H1 (cell line): Measurements from ENCODE around the gene MGLL. TPM values are rescaled to one million over a fixed set of nuclear protein-coding genes. Genes with fewer than 3 reads are reported as not detected.

Experiments used
- CTCF ChIA-PET: fragments of 300-600 bp; sonication (Branson Sonifier 250); formaldehyde crosslinking; loops from one replicate; lab custom pipeline; 2021; ENCODE audit not compliant: partially characterized antibody; lab: Charles Lee
- POLR2A ChIA-PET: fragments of 300-600 bp; sonication (Branson Sonifier 250); formaldehyde crosslinking; loops from one replicate; lab custom pipeline; 2021; ENCODE audit warnings: inconsistent platforms; ENCODE audit not compliant: partially characterized antibody; lab: Charles Lee
- DNase-seq, 2 experiments: peaks; one replicate each; pipeline versions ENCODE4 v3.0.0 to v3.0.0-alpha.2; 2010 to 2022; ENCODE audit warnings: low spot score in 2 of 2, low read depth in 1 of 2, mixed read lengths in 1 of 2
- FAIRE-seq: peaks from 2 replicates; lab custom pipeline; 2011; peaks lifted over from hg19 to GRCh38; lab: Jason Lieb, UNC
- H2AFZ ChIP-seq: 2 replicates; pipeline ENCODE4 v1.8.1; 2012; ENCODE audit warnings: low read length, inconsistent platforms
- H2AK5ac ChIP-seq: 2 replicates; pipeline ENCODE4 v1.6.1; 2013; ENCODE audit warnings: low read depth, low read length
- H2BK120ac ChIP-seq: replicated peaks from 2 replicates; pipeline ENCODE3; 2013; ENCODE audit warnings: low read depth, low read length, inconsistent platforms
- H2BK12ac ChIP-seq: 2 replicates; pipeline ENCODE4 v1.6.1; 2013; ENCODE audit warnings: low read depth, low read length
- H2BK15ac ChIP-seq: 2 replicates; pipeline ENCODE4 v1.6.1; 2013; ENCODE audit warnings: low read length
- H2BK20ac ChIP-seq: 2 replicates; pipeline ENCODE4 v1.6.1; 2013; ENCODE audit warnings: low read length
- H2BK5ac ChIP-seq: 2 replicates; pipeline ENCODE4 v1.6.1; 2013; ENCODE audit warnings: low read depth, low read length
- H3K14ac ChIP-seq: 2 replicates; pipeline ENCODE4 v1.6.1; 2013; ENCODE audit warnings: inconsistent platforms; ENCODE audit not compliant: insufficient read length
- H3K18ac ChIP-seq: 2 replicates; pipeline ENCODE4 v1.6.1; 2013; ENCODE audit warnings: low read length; ENCODE audit errors: extremely low read depth
- H3K23ac ChIP-seq: 2 replicates; pipeline ENCODE4 v1.6.1; 2013; ENCODE audit warnings: inconsistent platforms; ENCODE audit not compliant: insufficient read length
- H3K23me2 ChIP-seq: 2 replicates; pipeline ENCODE4 v1.6.1; 2013; ENCODE audit warnings: low read depth, low read length
- H3K27ac ChIP-seq: 2 replicates; pipeline ENCODE4 v1.6.1; 2011; ENCODE audit warnings: low read depth, low read length, inconsistent platforms
- H3K27me3 ChIP-seq, 4 experiments: replicated peaks in 1 of 4; 1 replicate in 1 of 4; 2 replicates in 3 of 4; pipeline versions ENCODE4 v1.6.1 to v1.8.1; 2011 to 2013; ENCODE audit warnings: low read length in 3 of 4, mild to moderate bottlenecking in 3 of 4, inconsistent platforms in 2 of 4, mixed read lengths in 2 of 4, moderate library complexity in 1 of 4; ENCODE audit not compliant: control insufficient read depth in 3 of 4, insufficient read depth in 3 of 4; ENCODE audit errors: extremely low read depth in 1 of 4
- H3K36me3 ChIP-seq, 4 experiments: 2 replicates each; pipeline versions ENCODE4 v1.6.1 to v1.8.1; 2011 to 2013; ENCODE audit warnings: mild to moderate bottlenecking in 4 of 4, low read length in 3 of 4, moderate library complexity in 2 of 4, control low read depth in 1 of 4, inconsistent platforms in 1 of 4; ENCODE audit not compliant: insufficient read depth in 4 of 4, control insufficient read depth in 2 of 4
- H3K4ac ChIP-seq: replicated peaks from 2 replicates; pipeline ENCODE3; 2013; ENCODE audit warnings: low read length, low read depth, mixed read lengths, inconsistent platforms; ENCODE audit not compliant: insufficient read length
- H3K4me1 ChIP-seq, 4 experiments: replicated peaks in 1 of 4; 1 replicate in 1 of 4; 2 replicates in 3 of 4; pipeline versions ENCODE4 v1.6.1 to v1.8.1; 2011 to 2013; ENCODE audit warnings: low read length in 3 of 4, inconsistent platforms in 2 of 4, mixed read lengths in 1 of 4; ENCODE audit not compliant: insufficient read depth in 4 of 4, control insufficient read depth in 3 of 4
- H3K4me2 ChIP-seq, 2 experiments: 2 replicates each; pipeline versions ENCODE4 v1.6.1 to v1.8.1; 2011 to 2013; ENCODE audit warnings: low read depth in 2 of 2, low read length in 2 of 2, control low read depth in 1 of 2, inconsistent platforms in 1 of 2, mild to moderate bottlenecking in 1 of 2; ENCODE audit not compliant: insufficient read depth in 1 of 2
- H3K4me3 ChIP-seq, 4 experiments: fragments of 200-600, 300-600 bp in 1 of 4; sonication (generic), shearing (Covaris generic), sonication (Bioruptor Twin) in 1 of 4; 2 replicates each; pipeline versions ENCODE4 v1.5.1 to v1.8.1; 2011 to 2016; ENCODE audit warnings: low read length in 4 of 4, low read depth in 3 of 4, control low read depth in 2 of 4, inconsistent platforms in 2 of 4, mild to moderate bottlenecking in 2 of 4, mixed read lengths in 1 of 4, moderate library complexity in 1 of 4; ENCODE audit not compliant: insufficient read depth in 2 of 4; ENCODE audit errors: extremely low read depth in 1 of 4
- H3K56ac ChIP-seq: replicated peaks from 2 replicates; pipeline ENCODE3; 2013; ENCODE audit warnings: low read depth, mild to moderate bottlenecking, mixed read lengths, low read length, inconsistent platforms; ENCODE audit not compliant: insufficient read length
- H3K79me1 ChIP-seq: 2 replicates; pipeline ENCODE4 v1.6.1; 2013; ENCODE audit warnings: low read depth, low read length, control low read depth
- H3K79me2 ChIP-seq, 2 experiments: 2 replicates each; pipeline versions ENCODE4 v1.6.1 to v1.8.1; 2012 to 2013; ENCODE audit warnings: low read length in 2 of 2, mild to moderate bottlenecking in 2 of 2, inconsistent platforms in 1 of 2; ENCODE audit not compliant: insufficient read depth in 2 of 2, control insufficient read depth in 1 of 2
- H3K9ac ChIP-seq, 4 experiments: replicated peaks in 1 of 4; 1 replicate in 1 of 4; 2 replicates in 3 of 4; pipeline versions ENCODE4 v1.6.1 to v1.8.1; 2011 to 2013; ENCODE audit warnings: low read depth in 3 of 4, low read length in 3 of 4, control low read depth in 2 of 4, mild to moderate bottlenecking in 2 of 4, moderate library complexity in 2 of 4, inconsistent platforms in 1 of 4; ENCODE audit errors: extremely low read depth in 1 of 4
- H3K9me3 ChIP-seq, 2 experiments: 2 replicates each; pipeline versions ENCODE4 v1.6.1 to v1.8.1; 2012 to 2013; ENCODE audit warnings: mild to moderate bottlenecking in 2 of 2, moderate library complexity in 2 of 2, control low read depth in 1 of 2, inconsistent platforms in 1 of 2, low read depth in 1 of 2, low read length in 1 of 2, mixed read lengths in 1 of 2; ENCODE audit not compliant: insufficient read depth in 2 of 2
- H4K20me1 ChIP-seq, 2 experiments: replicated peaks in 1 of 2; 2 replicates each; pipeline versions ENCODE3 to v1.8.1; 2011 to 2013; ENCODE audit warnings: inconsistent platforms in 2 of 2, low read length in 2 of 2, mild to moderate bottlenecking in 1 of 2; ENCODE audit not compliant: insufficient read depth in 2 of 2, control insufficient read depth in 1 of 2
- H4K5ac ChIP-seq: 2 replicates; pipeline ENCODE4 v1.6.1; 2013; ENCODE audit warnings: low read length, low read depth, mixed read lengths, inconsistent platforms; ENCODE audit not compliant: insufficient read length
- H4K8ac ChIP-seq: 2 replicates; pipeline ENCODE4 v1.8.0; 2013; ENCODE audit warnings: mild to moderate bottlenecking, moderate library complexity, low read length, inconsistent platforms; ENCODE audit not compliant: insufficient read depth; ENCODE audit errors: extremely low read depth
- H4K91ac ChIP-seq: replicated peaks from 2 replicates; pipeline ENCODE3; 2013; ENCODE audit warnings: low read length, mixed read lengths, inconsistent platforms; ENCODE audit not compliant: insufficient read length
- ASH2L ChIP-seq: fragments of 200-600, 300-600 bp; sonication (generic); IDR thresholded peaks from one replicate; pipeline ENCODE4 v1.7.1; 2017; ENCODE audit warnings: low read length
- YY1 ChIP-seq: IDR thresholded peaks from 2 replicates; pipeline ENCODE4 v1.6.1; 2011; ENCODE audit warnings: low read depth, mild to moderate bottlenecking, low read length
- WGBS, 2 experiments: shearing (Covaris generic) in 1 of 2; methylation state at CpG; one replicate each; pipeline versions ENCODE4 v1.1.6 to v1.1.7; 2013 to 2015; ENCODE audit warnings: low lambda C conversion rate in 2 of 2, mixed read lengths in 2 of 2, inconsistent platforms in 1 of 2, low coverage in 1 of 2, missing lambda C conversion rate in 1 of 2; ENCODE audit not compliant: insufficient replicate concordance in 2 of 2, insufficient coverage in 1 of 2, insufficient read length in 1 of 2; ENCODE audit errors: extremely low coverage in 1 of 2, missing lambda C conversion rate in 1 of 2; 5-methylcytosine and 5-hydroxymethylcytosine counted together
- polyA plus RNA-seq, 7 experiments: library from polyadenylated mRNA; depleted of rRNA in 3 of 7; stranded (reverse) in 5 of 7; unstranded in 2 of 7; fragments of >200 nt in 5 of 7; fragments of 200-250 nt in 2 of 7; gene quantifications; 1 replicate in 5 of 7; 2 replicates in 1 of 7; 4 replicates in 1 of 7; pipeline versions ENCODE4 v1.2.1 to v1.2.3, GENCODE V29; 2011 to 2013; ENCODE audit warnings: missing spikeins in 2 of 7, mixed read lengths in 2 of 7
- total RNA-seq: library from RNA; stranded (reverse); fragmentation: NEBNext Ultra II Directional; extraction: Animal tissue kit (Norgen Biotek cat#: 25700); gene quantifications from 2 replicates; pipeline ENCODE4 v1.2.1, GENCODE V29; 2021

Gene MGLL
- total and polyA plus RNA-seq, 2 of the 8 experiments (the other 6 are each of a cell fraction or from before 2014, with no cell fraction given), result 0.05 to 0.34 TPM

- Histone ChIP-seq H3K23ac (no peak overlapping the region), H3K23me2 (no peaks in the 10 kb centered on the region), H3K36me3 (no peaks in the 10 kb centered on the region), H3K79me1 (no peaks in the 10 kb centered on the region), H2AFZ (no peak overlapping the region), H2BK12ac (no peak overlapping the region), H2BK20ac (no peak overlapping the region), H3K56ac (no peak overlapping the region), H3K27me3 (peaks cover 0 to 2% (median 0%) of the 10 kb centered on the region in 4 experiments; a peak in 3 of 7 replicates), H3K9ac (no peak overlapping the region), H3K27ac (no peak overlapping the region), H3K4me3 (no peak overlapping the region), H3K4me2 (no peak overlapping the region), H3K14ac (no peak overlapping the region), H3K4ac (no peak overlapping the region), H4K8ac (no peak overlapping the region), H4K5ac (no peak overlapping the region), H3K79me2 (no peaks in the 10 kb centered on the region), H4K91ac (no peak overlapping the region), H3K9me3 (no peaks in the 10 kb centered on the region), H2BK15ac (no peak overlapping the region), H4K20me1 (no peaks in the 10 kb centered on the region), H2BK120ac (no peak overlapping the region), H2AK5ac (no peak overlapping the region), H3K4me1 (peaks cover 0 to 13% (median 5%) of the 10 kb centered on the region in 4 experiments; a peak in 4 of 7 replicates), H3K18ac (no peak overlapping the region), H2BK5ac (no peak overlapping the region)
- ChIA-PET POLR2A (no interaction called here), CTCF (interaction anchor here (1.5 to 2.1 kb wide), 2 partner anchors 8 to 10 kb away, joined by 5 to 11 read pairs; no protein-coding TSS in a partner anchor)
- WGBS, 2 experiments, result 96% methylated on average over 10 of the region's 10 CpGs; no CpG with 5 or more reads in 1 of the 2 experiments
- FAIRE-seq (no peak), DNase-seq (no peak)
- no peak for TF ChIP-seq YY1
- no peak for TF ChIP-seq ASH2L
Measured at GRCh38 chr3:127736801-127737539, 85.3 kb downstream of the MGLL start.
